ENCODE data around the gene EPHB3.

Gene EPHB3

GRCh38 chr3:184595726-184596125 lies 34.1 kb downstream of the EPHB3 start:
- no peak overlapping the region for H3K4me2 ChIP-seq (ENCODE audit: low read length)
- no peak overlapping the region for H3K9ac ChIP-seq
- H3K4me3 ChIP-seq (ENCODE audit: low read depth, low read length): no peak overlapping the region
- H3K9me3 ChIP-seq (ENCODE audit: control insufficient read depth, low read length): no peaks in the 10 kb centered on the region
- H3K4me1 ChIP-seq: no peaks in the 10 kb centered on the region
- no peaks in the 10 kb centered on the region for H3K36me3 ChIP-seq (ENCODE audit: control insufficient read depth, insufficient read depth, low read length)
- H3K27ac ChIP-seq: no peak overlapping the region
- no peak for TF ChIP-seq CTCF (IDR thresholded peaks at IDR 0.05)
- no peaks in the 10 kb centered on the region for H3K79me2 ChIP-seq
- no peak overlapping the region for H2AFZ ChIP-seq
- H3K27me3 ChIP-seq (ENCODE audit: control insufficient read depth, insufficient read depth, low read length): no peaks in the 10 kb centered on the region

- H3K79me2 ChIP-seq: no peaks in the 10 kb centered on the region
- no peak overlapping the region for H3K4me2 ChIP-seq (ENCODE audit: low read length)
- H3K36me3 ChIP-seq (ENCODE audit: control insufficient read depth, insufficient read depth, low read length): no peaks in the 10 kb centered on the region
- no peaks in the 10 kb centered on the region for H3K9me3 ChIP-seq (ENCODE audit: control insufficient read depth, low read length)
- H3K9ac ChIP-seq: no peak overlapping the region
- no peak overlapping the region for H2AFZ ChIP-seq
- H3K27me3 ChIP-seq (ENCODE audit: control insufficient read depth, insufficient read depth, low read length): no peaks in the 10 kb centered on the region
- no peaks in the 10 kb centered on the region for H3K4me1 ChIP-seq
- H3K4me3 ChIP-seq (ENCODE audit: low read depth, low read length): no peak overlapping the region
- H3K27ac ChIP-seq: no peak overlapping the region
- no peak for TF ChIP-seq CTCF (IDR thresholded peaks at IDR 0.05)
Measured at GRCh38 chr3:184596233-184596632, 34.6 kb downstream of the EPHB3 start.

- no peak for TF ChIP-seq CTCF (IDR thresholded peaks at IDR 0.05)
- Histone ChIP-seq H2AFZ (no peak overlapping the region), H3K36me3 (ENCODE audit: control insufficient read depth, insufficient read depth, low read length) (no peaks in the 10 kb centered on the region), H3K27me3 (ENCODE audit: control insufficient read depth, insufficient read depth, low read length) (no peaks in the 10 kb centered on the region), H3K4me3 (ENCODE audit: low read depth, low read length) (no peak overlapping the region), H3K4me2 (ENCODE audit: low read length) (no peak overlapping the region), H3K27ac (no peak overlapping the region), H3K79me2 (no peaks in the 10 kb centered on the region), H3K4me1 (no peaks in the 10 kb centered on the region), H3K9me3 (ENCODE audit: control insufficient read depth, low read length) (no peaks in the 10 kb centered on the region), H3K9ac (no peak overlapping the region)
Measured at GRCh38 chr3:184596886-184597575, 35.4 kb downstream of the EPHB3 start.

GRCh38 chr3:184597829-184598573 lies 36.4 kb downstream of the EPHB3 start:
- no peaks in the 10 kb centered on the region for H3K4me1 ChIP-seq
- no peak overlapping the region for H3K27ac ChIP-seq
- no peak overlapping the region for H3K9ac ChIP-seq
- H3K4me3 ChIP-seq (ENCODE audit: low read depth, low read length): no peak overlapping the region
- no peaks in the 10 kb centered on the region for H3K36me3 ChIP-seq (ENCODE audit: control insufficient read depth, insufficient read depth, low read length)
- H3K27me3 ChIP-seq (ENCODE audit: control insufficient read depth, insufficient read depth, low read length): no peaks in the 10 kb centered on the region
- no peak overlapping the region for H3K4me2 ChIP-seq (ENCODE audit: low read length)
- H2AFZ ChIP-seq: no peak overlapping the region
- TF ChIP-seq CTCF (IDR thresholded peaks at IDR 0.05): no peak
- no peaks in the 10 kb centered on the region for H3K9me3 ChIP-seq (ENCODE audit: control insufficient read depth, low read length)
- no peaks in the 10 kb centered on the region for H3K79me2 ChIP-seq

Measured in parathyroid adenoma (tissue), 2 donors.